ENCODE measurements around the gene EPO.
"Not testable (repeated sequence)": the region's sequence is repeated elsewhere in the genome, so short reads cannot be mapped to it uniquely, and the experiment has no call there.

EPO gene

DNA sequence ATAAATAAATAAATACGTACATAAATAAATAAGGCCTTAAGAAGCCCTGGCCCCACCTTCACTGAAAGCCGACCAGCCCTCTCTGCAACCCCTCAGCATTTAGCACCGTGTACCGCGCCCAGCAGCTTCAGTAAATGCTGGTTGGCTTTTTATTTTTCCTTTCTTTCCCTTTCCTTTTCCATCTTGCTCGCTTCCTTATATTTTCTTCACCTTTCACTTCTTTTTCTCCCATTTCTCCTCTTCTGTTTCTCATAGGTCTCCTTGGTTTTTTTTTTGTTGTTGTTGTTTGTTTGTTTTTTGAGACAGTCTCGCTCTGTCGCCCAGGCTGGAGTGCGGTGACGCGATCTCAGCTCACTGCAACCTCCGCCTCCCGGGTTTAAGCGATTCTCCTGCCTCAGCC is 24.3 kb downstream of the EPO start:
- DNase-seq, result no peak

DNA sequence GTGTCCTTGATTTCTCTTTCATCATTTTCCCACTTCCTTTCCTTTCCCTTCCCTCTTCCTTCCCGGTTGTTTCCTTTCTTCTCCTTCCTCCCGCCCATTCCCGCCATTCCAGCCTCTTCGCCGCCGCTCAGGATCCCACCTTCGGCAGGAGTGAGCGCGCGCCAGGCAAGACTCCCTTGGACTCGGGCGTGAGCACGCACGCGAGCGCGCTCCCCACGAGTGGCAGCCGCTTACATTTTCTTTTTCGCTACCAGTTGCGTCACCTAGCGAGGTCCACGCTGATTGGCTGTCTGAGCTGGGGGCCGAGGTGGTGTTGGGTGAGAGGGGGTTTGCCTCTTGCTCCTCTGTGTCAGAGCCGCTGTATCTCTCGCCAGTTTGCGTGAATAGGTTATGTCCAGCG is 24.9 kb downstream of the EPO start:
- no peak for DNase-seq

DNA sequence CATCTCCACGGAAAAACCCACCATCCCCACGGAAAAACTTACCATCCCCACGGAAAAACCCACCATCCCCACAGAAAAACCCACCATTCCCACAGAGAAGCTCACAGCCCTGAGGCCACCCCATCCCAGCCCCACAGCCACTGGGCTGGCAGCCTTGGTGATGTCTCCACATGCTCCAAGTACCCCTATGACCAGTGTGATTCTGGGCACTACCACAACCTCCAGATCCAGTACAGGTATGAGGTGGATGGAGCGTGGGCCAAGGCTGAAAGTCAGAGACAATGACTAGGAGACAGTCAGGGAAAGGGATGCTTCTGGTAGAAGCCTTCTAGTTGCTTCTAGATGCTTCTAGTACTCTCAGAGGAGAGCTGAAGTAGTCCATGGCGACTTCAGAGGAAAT is 32.7 kb downstream of the EPO start:
- no peak for DNase-seq

DNA sequence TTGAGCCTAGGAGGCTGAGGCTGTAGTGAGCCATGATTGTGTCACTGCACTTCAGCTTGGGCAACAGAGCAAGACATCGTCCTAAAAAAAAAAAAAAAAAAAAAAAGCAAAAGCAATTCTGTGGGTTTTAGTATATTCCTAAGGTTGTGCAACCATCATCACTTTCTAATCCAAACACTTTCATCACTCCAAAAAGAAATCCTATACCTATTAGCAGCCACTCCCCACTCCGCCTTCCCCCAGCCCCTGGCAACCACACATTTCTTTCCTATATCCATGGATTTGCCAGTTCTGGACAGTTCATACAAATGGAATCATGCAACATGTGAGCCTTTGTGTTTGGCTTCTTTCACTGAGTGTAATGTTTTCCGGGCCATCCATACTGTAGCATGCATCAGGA is 33.5 kb downstream of the EPO start:
- DNase-seq, result no peak

DNA sequence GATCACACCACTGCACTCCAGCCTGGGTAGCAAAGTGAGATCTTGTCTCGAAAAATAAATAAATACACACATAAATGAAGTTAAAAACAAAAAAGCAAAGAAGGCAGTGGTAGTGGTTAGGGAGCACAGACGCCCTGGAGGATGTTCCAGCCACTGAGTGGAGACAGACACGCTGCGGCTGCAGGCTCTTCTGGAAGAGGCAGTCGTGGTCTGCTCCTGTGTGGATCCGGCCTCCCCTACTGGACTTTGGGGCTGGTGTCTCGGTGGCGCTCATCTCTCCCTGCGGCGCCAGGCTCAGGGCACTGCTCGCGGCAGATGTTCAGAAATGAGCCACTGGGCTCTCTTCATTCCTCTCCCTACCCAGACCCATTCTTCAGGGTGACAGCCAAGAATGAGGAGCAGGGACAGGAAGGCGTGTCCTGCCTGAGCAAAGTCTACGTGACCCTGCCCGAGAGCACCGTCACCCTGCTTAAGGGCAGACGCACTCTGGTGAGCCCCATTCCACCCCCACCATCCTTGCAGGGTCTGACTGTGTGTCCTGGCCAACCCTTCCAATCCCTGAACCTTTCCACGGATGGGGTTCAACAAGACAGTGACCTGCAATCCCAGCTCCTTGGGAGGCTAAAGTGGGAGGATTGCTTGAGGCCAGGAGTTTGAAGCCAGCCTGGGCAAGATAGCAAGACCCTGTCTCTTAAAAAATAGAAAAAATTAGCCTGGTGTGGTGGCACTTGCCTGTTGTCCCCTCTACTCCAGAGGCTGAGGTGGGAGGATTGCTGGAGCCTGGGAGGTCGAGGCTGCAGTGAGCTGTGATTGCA is 39.3 kb downstream of the EPO start:
- DNase-seq, result no peak

DNA sequence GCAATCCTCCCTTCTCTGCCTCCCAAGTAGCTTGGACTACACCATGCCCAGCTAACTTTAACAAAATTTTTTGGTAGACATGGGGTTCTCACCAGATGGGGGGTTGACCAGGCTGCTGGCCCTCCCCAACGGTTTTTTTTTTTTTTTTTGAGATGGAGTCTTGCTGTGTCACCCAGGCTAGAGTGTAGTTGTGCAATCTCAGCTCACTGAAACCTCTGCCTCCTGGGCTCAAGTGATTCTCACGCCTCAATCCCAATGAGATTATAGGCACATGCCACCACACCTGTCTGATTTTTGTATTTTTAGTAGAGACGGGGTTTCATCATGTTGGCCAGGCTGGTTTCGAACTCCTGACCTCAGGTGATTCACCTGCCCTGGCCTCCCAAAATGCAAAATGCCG is 42.6 kb downstream of the EPO start:
- not testable (repeated sequence) for DNase-seq

DNA sequence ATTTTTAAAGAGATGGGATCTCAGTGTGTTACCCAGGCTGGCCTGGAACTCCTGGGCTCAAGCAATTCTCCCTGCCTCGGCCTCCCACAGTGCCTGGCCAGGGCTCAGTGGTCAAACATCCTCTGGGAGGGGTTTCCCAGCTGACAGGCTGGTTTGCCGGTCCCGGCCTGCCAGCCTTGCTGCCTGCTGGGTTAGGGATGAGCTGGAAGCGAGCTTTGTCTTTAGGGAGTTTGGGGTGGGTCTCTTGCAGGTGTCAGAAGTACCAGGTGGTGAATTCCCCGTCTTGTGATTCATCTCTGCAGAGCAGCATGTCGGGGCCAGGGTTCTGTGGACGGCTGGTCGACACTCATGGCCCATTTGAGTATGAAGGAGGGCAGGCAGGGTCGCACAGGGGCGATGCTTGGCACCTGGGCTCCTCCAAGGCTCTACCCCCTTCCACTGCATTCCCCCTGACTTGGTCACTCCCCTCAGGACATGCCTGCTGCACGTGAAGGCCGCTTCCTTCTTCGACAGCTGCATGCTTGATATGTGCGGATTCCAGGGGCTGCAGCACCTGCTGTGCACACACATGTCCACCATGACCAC is 43.4 kb downstream of the EPO start:
- no peak for DNase-seq

DNA sequence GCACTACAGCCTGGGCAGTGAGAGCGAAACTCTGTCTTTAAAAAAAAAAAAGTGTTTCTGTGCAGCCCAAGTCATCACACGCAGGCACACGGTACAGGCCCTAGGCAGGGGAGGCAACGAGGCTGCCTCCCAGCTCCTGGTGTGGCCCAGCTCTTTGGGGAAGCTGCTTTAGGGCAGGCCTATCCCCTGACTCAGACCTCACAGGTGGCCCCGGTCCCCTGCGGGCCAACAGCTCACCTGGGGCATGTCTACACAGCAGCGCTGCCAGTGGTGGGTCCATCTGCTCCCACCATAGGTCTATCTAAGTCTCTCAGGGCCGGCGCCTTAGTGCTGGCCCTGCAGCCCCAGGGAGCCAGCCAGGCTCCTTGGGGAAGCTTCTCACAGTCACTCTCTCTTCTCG is 44.6 kb downstream of the EPO start:
- no peak for DNase-seq

DNA sequence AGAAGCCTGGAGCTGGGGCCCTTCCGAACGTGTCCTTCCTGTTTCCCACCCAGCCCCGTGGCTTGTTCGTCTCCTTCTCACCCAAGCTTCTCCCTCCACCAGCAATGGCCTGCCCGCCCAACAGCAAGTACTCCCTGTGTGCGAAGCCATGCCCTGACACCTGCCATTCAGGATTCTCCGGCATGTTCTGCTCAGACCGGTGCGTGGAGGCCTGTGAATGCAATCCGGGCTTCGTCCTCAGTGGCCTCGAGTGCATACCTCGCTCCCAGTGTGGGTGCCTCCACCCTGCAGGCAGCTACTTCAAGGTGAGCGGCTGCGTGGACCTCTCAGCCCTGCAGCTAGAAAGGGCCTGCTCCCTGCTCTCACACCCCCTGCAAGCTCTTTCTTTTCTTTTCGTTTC is 45.0 kb downstream of the EPO start:
- DNase-seq, result no peak

DNA sequence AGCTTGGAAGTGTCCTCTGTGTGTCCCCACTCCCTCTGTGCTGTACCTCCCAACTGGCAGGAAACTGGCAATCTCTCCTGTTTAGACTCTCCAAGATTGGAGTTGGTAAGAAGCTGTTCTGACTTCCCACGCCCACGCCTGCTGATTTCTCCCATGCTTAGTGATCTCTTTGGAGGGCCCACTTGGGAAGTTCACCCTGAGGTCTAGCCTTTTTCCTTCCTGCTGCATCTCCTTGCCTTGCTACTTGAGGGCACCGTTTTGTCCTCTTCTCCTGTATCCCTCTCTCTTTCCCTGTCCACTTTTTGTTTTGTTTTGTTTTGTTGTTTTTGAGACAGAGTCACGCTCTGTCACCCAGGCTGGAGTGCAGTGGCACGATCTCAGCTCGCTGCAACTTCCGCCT is 48.5 kb downstream of the EPO start:
- DNase-seq, result no peak

All from GF-D8 (cell line).